Glomerular visceral epithelial cell (primary cell): Measurements from ENCODE around the gene LSM3.
A peak's percentile ranks its signal among the peaks of the same experiment; 100 is the strongest.

Source experiments
- DNase-seq: peaks from one replicate; pipeline ENCODE4 v3.0.0-alpha.2; 2016; ENCODE audit errors: extremely low spot score

Gene LSM3

GRCh38 chr3:14200276-14200675 lies 21.7 kb downstream of the LSM3 start:
- no peak for DNase-seq

GRCh38 chr3:14200841-14201240 lies 22.2 kb downstream of the LSM3 start:
- no peak for DNase-seq

- DNase-seq = peak; percentile 30
Measured at GRCh38 chr3:14201940-14202684, 23.5 kb downstream of the LSM3 start.

GRCh38 chr3:14202874-14203520 lies 24.4 kb downstream of the LSM3 start:
- DNase-seq = no peak

GRCh38 chr3:14203521-14204079 lies 25.0 kb downstream of the LSM3 start:
- peak; percentile 79 for DNase-seq

- DNase-seq = no peak
Measured at GRCh38 chr3:14204515-14205284, 26.1 kb downstream of the LSM3 start.

GRCh38 chr3:14206548-14207177 lies 28.0 kb downstream of the LSM3 start:
- no peak for DNase-seq

GRCh38 chr3:14208168-14208567 lies 29.6 kb downstream of the LSM3 start:
- no peak for DNase-seq

- no peak for DNase-seq
Measured at GRCh38 chr3:14208977-14209394, 30.4 kb downstream of the LSM3 start.

GRCh38 chr3:14209581-14210289 lies 31.1 kb downstream of the LSM3 start:
- DNase-seq = no peak

GRCh38 chr3:14210290-14210688 lies 31.7 kb downstream of the LSM3 start:
- DNase-seq = no peak

GRCh38 chr3:14210843-14211594 lies 32.4 kb downstream of the LSM3 start:
- DNase-seq = peak; percentile 88

- no peak for DNase-seq
Measured at GRCh38 chr3:14211621-14212020, 33.0 kb downstream of the LSM3 start.

- no peak for DNase-seq
Measured at GRCh38 chr3:14212032-14212431, 33.4 kb downstream of the LSM3 start.

- no peak for DNase-seq
Measured at GRCh38 chr3:14213066-14213774, 34.6 kb downstream of the LSM3 start.

GRCh38 chr3:14214764-14215163 lies 36.1 kb downstream of the LSM3 start:
- DNase-seq = no peak

GRCh38 chr3:14216257-14217048 lies 37.8 kb downstream of the LSM3 start:
- DNase-seq = no peak

GRCh38 chr3:14218355-14218754 lies 39.7 kb downstream of the LSM3 start:
- no peak for DNase-seq

GRCh38 chr3:14220933-14221332 lies 42.3 kb downstream of the LSM3 start:
- DNase-seq = no peak
